KG1 (cell line): ENCODE measurements around the gene GPR161.

ENCODE experiments used
- DNase-seq: peaks from one replicate; lab custom pipeline; 2025; lab: John Stamatoyannopoulos, UW

The GPR161 gene

GRCh38 chr1:168106274-168106673 lies 30.5 kb downstream of the GPR161 start:
- DNase-seq, result no peak

GRCh38 chr1:168105846-168106245 lies 30.9 kb downstream of the GPR161 start:
- no peak for DNase-seq

GRCh38 chr1:168104535-168104934 lies 32.2 kb downstream of the GPR161 start:
- DNase-seq, result no peak

DNA sequence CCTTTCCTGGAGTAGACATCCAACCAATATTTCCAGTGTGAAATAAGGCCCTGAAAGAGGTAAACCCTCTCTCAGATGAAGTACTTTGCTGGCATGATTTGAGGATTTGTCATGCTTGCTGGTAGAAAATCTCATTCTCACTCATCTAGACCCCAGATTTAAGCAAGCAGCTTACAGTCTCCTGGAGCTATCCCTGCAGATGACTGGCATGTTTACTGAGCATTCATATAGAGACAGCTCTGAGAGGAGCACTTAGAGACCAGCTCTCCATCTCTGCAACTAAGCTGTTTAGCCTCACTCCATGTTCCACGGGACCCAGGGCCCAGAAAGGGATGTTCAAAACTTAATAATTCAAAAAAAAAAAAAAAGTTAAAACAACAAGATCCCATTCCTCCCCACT lies 34.2 kb downstream of the GPR161 start:
- DNase-seq, result no peak

GRCh38 chr1:168101336-168101735 lies 35.4 kb downstream of the GPR161 start:
- no peak for DNase-seq

GRCh38 chr1:168100315-168101002 lies 36.3 kb downstream of the GPR161 start:
- DNase-seq, result no peak

- DNase-seq, result no peak
Measured at GRCh38 chr1:168099337-168099801, 37.4 kb downstream of the GPR161 start.

DNA sequence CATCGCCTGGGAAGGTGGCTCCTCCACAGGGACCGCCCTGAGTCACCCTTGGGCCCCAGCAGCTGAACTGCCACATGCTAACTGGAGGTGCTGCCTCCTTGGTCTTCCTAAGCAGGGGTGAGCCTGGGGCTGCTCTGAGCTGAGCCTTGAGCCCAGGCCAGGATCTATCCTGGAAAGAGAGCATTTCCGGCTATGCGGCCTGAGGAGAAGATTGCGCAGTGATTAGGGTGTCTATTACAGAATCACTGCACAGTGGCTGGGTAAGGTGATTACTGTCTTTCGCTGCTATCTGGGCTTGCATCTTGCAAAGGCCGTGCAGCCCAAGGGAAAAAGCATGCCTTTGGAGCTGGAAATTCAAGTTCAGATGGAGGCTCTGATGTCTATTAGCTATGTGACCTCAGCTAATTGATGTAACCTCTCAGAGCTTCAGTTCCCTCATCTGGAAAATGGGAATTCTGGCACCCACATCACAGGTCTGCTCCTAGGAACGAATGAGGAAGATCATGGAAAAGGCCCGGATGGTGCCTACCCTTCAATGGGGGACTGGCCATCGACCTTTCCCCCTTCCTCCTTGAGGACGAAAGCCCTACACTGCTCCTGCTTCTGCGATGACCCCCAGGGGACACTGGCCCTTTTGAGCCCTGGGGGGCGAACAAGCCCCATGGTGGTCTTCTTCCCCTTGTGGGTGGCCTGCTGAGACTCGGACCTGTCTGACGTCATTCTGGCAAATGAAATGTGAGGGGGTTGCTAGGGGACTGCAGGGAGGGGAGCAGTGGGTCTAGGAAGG lies 38.0 kb downstream of the GPR161 start:
- no peak for DNase-seq

- DNase-seq, result no peak
Measured at GRCh38 chr1:168097921-168098528, 38.7 kb downstream of the GPR161 start.

DNA sequence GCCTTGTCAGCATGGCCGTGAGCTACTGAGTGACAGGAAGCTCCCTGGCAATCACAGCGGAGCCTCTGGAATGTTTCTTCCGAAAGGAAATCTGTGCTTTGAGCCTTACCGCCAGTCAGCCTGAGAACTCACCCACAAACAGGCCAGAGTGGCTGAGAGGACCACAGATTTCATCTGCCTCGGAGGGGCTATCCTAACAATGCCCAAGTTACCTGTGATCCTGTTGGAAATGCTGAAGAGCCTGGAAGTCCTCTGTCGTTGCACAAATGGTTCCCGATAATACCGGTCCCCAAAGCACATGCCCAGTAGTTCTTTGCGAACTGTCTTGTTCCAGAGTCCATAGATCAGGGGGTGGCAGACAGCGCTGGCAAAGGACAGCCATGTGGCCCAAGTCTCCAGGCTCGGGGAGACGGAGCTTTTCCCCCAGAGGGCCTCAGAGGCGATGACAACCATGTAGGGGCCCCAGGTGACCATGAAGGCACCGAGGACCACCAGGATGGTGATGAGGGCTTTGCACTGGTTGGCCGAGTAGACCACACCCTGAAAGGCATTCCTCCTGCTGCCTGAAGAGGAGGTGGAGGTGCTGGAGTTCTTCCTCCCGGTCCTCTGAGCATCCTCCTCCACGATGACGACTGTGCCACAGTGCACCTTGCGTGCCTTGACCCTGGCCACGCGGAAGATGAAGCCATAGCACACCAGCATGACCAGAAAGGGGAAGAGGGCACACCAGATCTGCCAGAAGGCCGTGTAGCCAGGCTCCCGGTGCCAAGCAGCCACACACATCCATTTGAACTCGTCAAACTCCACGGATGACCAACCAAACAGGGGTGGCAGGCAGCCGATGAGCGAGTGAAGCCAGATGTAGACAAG lies 40.2 kb downstream of the GPR161 start:
- DNase-seq, result no peak

DNA sequence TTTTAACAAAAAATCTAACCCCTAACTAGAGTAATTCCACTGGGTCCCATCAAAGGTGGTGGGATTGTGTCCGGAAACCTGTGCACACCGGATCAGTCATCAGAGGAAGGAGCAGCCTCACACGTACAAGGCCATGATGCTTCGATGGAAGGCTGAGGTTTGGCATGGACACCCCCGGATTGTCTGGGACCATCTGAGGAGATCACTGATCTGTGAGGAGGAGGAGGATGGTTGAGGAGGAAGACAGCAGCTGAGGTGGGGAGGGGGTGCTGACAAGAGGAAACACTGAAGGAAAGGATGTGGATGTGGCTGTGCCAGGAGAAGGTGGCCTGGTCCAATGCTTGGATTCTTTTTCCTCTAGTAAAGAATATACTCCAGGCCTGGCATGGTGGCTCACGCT lies 41.3 kb downstream of the GPR161 start:
- no peak for DNase-seq

GRCh38 chr1:168093616-168094015 lies 43.1 kb downstream of the GPR161 start:
- no peak for DNase-seq

GRCh38 chr1:168092566-168093355 lies 44.0 kb downstream of the GPR161 start:
- DNase-seq, result no peak

GRCh38 chr1:168091720-168092550 lies 44.8 kb downstream of the GPR161 start:
- DNase-seq, result no peak

DNA sequence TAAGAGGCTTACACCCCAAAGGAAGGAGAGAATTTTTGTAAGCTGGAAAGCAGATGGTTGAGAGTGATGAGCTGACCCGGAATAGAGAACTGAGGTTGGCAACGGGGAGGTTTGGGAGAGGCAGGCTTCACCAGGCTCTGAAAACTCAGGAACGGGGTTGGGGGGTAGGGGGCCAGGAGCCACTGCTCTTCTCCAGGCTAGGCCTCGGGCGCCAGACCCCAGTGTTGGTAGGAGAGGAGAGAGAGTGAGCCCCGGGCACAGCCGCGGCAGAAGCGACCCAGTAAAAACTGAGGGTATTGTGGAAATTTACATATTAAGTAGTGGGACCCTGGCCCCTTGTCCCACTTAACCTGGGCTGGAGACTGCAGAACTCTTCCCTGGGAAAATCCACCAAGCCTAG lies 45.7 kb downstream of the GPR161 start:
- no peak for DNase-seq

DNA sequence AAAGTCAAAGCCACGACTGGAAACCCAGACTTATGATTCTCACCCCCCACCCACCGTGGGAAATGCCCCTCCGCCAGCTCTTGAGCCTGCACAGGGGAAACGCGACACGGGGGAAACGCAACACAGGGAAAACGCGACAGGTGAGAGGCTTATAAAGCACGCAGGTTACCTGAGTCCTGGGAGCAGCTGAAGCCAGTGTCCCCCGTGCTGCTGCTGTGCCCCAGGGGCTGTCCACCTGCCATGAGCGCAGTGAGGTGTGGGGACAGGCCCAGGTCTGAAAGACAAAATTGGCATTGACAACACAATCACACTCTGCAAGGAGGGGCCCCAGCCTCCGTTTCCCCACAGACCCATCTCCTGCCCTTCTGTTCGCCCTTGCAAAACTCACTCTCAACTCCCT lies 46.3 kb downstream of the GPR161 start:
- DNase-seq, result no peak

DNA sequence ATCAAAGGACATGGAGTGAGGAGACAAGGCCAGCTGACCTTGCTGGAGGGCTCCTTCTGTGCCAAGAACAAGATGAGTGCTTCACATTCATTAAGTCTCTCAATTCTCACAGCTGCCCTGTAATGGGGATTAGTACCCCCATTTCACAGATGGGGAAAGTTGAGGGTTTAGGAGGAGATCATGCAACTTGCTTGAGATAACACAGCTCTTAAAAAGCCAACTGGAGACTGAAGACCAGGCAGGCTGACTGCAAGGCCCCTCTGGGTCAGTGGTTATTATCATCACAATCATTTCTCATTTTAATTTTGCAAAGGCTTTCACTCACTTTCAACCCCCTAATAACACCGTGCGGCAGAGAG lies 46.8 kb downstream of the GPR161 start:
- DNase-seq, result no peak

GRCh38 chr1:168089326-168089978 lies 47.3 kb downstream of the GPR161 start:
- DNase-seq, result no peak

DNA sequence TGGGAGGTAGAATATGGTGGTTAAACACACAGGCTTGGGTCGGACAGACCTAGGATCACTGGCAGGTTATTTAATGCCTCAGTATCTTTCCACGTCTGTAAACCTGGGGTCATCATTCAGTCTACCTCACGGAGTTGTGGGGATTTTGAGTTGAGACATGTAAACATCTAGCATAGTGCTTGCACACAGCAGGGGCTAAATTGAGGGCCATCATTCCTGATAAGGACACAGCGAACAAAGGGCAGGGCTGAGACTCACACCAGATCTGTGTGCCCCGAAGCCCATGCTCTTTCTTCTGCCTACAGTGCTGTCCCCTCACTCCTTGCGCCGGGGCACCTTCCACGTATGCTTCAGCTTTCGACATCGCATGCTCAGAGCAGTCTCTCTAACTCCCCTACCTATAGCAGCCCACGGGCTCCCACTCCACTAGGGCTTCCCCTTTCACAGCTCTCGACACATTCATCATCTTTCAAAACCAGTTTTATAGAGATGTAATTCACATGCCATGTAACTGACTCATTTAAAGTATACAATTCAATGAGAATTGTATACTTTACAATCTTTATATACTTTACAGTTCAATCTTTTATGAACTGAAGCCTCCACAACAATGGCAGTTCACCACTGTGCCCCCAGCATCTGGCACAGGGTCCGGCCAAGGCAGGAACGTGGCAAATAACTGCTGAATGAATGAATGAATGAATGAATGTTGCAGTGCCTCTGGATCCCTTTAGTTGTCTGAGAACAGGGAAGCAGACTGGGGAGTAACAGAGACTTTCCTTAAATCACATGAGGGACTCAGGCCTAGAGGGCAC lies 48.0 kb downstream of the GPR161 start:
- no peak for DNase-seq
